Liver (tissue), 9 donors: ENCODE measurements around the gene EXOSC2. TPM values are rescaled to one million over a fixed set of nuclear protein-coding genes. Genes with fewer than 3 reads are reported as not detected.

Source experiments
- DNase-seq: peaks from one replicate; pipeline ENCODE4 v3.0.0-alpha.2; 2017; ENCODE audit warnings: low spot score
- H3K27ac ChIP-seq, 2 donors: one replicate each; pipeline ENCODE4 v1.7.0; 2013; ENCODE audit warnings: inconsistent platforms in 2 of 2, low read length in 2 of 2, control low read depth in 1 of 2, low read depth in 1 of 2, mild to moderate bottlenecking in 1 of 2
- H3K27me3 ChIP-seq, 4 donors: one replicate each; pipeline versions ENCODE4 v1.6.1 to v1.7.0; 2013; ENCODE audit warnings: low read length in 3 of 4, inconsistent platforms in 1 of 4, mild to moderate bottlenecking in 1 of 4, moderate library complexity in 1 of 4; ENCODE audit not compliant: control insufficient read depth in 4 of 4, insufficient read depth in 4 of 4
- H3K36me3 ChIP-seq, 4 donors: one replicate each; pipeline versions ENCODE4 v1.6.1 to v1.7.0; 2013; ENCODE audit warnings: low read length in 3 of 4, mild to moderate bottlenecking in 3 of 4, low read depth in 1 of 4, moderate library complexity in 1 of 4; ENCODE audit not compliant: control insufficient read depth in 4 of 4, insufficient read depth in 3 of 4
- H3K4me1 ChIP-seq, 4 donors: one replicate each; pipeline versions ENCODE4 v1.6.1 to v1.7.0; 2013; ENCODE audit warnings: low read length in 3 of 4, mild to moderate bottlenecking in 3 of 4, moderate library complexity in 1 of 4; ENCODE audit not compliant: control insufficient read depth in 4 of 4, insufficient read depth in 4 of 4
- H3K4me3 ChIP-seq, 3 donors: one replicate each; pipeline versions ENCODE4 v1.6.1 to v1.7.0; 2013; ENCODE audit warnings: low read length in 3 of 3, control low read depth in 1 of 3, low read depth in 1 of 3, mild to moderate bottlenecking in 1 of 3
- H3K9ac ChIP-seq, 2 donors: one replicate each; pipeline ENCODE4 v1.7.0; 2013; ENCODE audit warnings: low read length in 2 of 2, mild to moderate bottlenecking in 2 of 2, moderate library complexity in 2 of 2, control low read depth in 1 of 2, low read depth in 1 of 2
- H3K9me3 ChIP-seq, 4 donors: one replicate each; pipeline versions ENCODE4 v1.6.1 to v1.7.0; 2013; ENCODE audit warnings: low read length in 3 of 4; ENCODE audit not compliant: control insufficient read depth in 4 of 4
- CTCF ChIP-seq: fragments of 150-350 bp; IDR thresholded peaks from 2 replicates; pipeline ENCODE4 v1.5.1; 2017; ENCODE audit warnings: improper control_type of control experiment, low read depth, low read length; ENCODE audit not compliant: missing input control
- EGR1 ChIP-seq, 2 donors: IDR thresholded peaks; 2 replicates each; pipeline ENCODE4 v1.6.1; 2016 to 2018; ENCODE audit warnings: antibody characterized with exemption in 2 of 2, low read depth in 2 of 2
- FOXA2 ChIP-seq: IDR thresholded peaks from 2 replicates; pipeline ENCODE4 v1.6.1; 2016; ENCODE audit warnings: antibody characterized with exemption
- HNF4A ChIP-seq, 2 donors: conservative IDR thresholded peaks; 2 replicates each; pipeline ENCODE4 v1.6.1; 2016; ENCODE audit warnings: antibody characterized with exemption in 2 of 2, mild to moderate bottlenecking in 2 of 2
- HNF4G ChIP-seq: IDR thresholded peaks from 2 replicates; pipeline ENCODE4 v1.6.1; 2016; ENCODE audit warnings: antibody characterized with exemption
- JUND ChIP-seq, 2 donors: IDR thresholded peaks; 2 replicates each; pipeline ENCODE4 v1.6.1; 2016; ENCODE audit warnings: antibody characterized with exemption in 2 of 2
- NR2F2 ChIP-seq: IDR thresholded peaks from 2 replicates; pipeline ENCODE4 v1.6.1; 2016; ENCODE audit warnings: antibody characterized with exemption
- REST ChIP-seq: IDR thresholded peaks from 2 replicates; pipeline ENCODE4 v1.6.1; 2016; ENCODE audit warnings: antibody characterized with exemption, mild to moderate bottlenecking
- SP1 ChIP-seq: IDR thresholded peaks from 2 replicates; pipeline ENCODE4 v1.6.1; 2018; ENCODE audit warnings: antibody characterized with exemption, mild to moderate bottlenecking
- TAF1 ChIP-seq: conservative IDR thresholded peaks from 2 replicates; pipeline ENCODE4 v1.6.1; 2016; ENCODE audit warnings: antibody characterized with exemption, mild to moderate bottlenecking
- YY1 ChIP-seq: IDR thresholded peaks from 2 replicates; pipeline ENCODE4 v1.6.1; 2016; ENCODE audit warnings: antibody characterized with exemption, mild to moderate bottlenecking
- ZBTB33 ChIP-seq: IDR thresholded peaks from 2 replicates; pipeline ENCODE4 v1.6.1; 2016; ENCODE audit warnings: antibody characterized with exemption
- WGBS: extraction: QIAGEN DNeasy Blood & Tissue Kit; methylation state at CpG from one replicate; pipeline ENCODE4 v1.1.7; 2013; 5-methylcytosine and 5-hydroxymethylcytosine counted together
- polyA plus RNA-seq, 2 donors: library from polyadenylated mRNA; stranded (reverse) in 1 of 2; unstranded in 1 of 2; fragments of 200-250 nt in 1 of 2; fragments of >200 nt in 1 of 2; fragmentation: Nextera tagmentation in 1 of 2; extraction: Ambion mirVana in 1 of 2; gene quantifications; one replicate each; pipeline versions ENCODE4 v1.2.1 to v1.2.3, GENCODE V29; 2013 to 2015
- total RNA-seq, 2 donors: library from RNA; depleted of rRNA; stranded (reverse); fragments of >200 nt; gene quantifications; one replicate each; pipeline ENCODE4 v1.2.3, GENCODE V29; 2014
- donor health status: healthy.
- donor health status: healthy.
- donor health status: healthy.
- donor health status: healthy.
- donor health status: healthy.

The EXOSC2 gene
- total and polyA plus RNA-seq, 4 donors: 7.6 to 21.2 (median 13.1) TPM

- H3K9me3 ChIP-seq: peaks cover 0 to 6% (median under 1%) of the 10 kb centered on the region in 4 donors
- WGBS: 98% methylated on average over 2 of the region's 2 CpGs
- H3K4me3 ChIP-seq: no peak overlapping the region
- H3K4me1 ChIP-seq: peaks cover 0 to 14% (median 9%) of the 10 kb centered on the region in 4 donors
- no peak overlapping the region for H3K9ac ChIP-seq
- no peaks in the 10 kb centered on the region for H3K36me3 ChIP-seq
- no peak overlapping the region for H3K27ac ChIP-seq
- no peak for DNase-seq
- no peak for TF ChIP-seq CTCF
- no peak for TF ChIP-seq TAF1
- TF ChIP-seq HNF4A (conservative IDR thresholded peaks at IDR 0.05): no peak
- TF ChIP-seq NR2F2: no peak
- no peak for TF ChIP-seq EGR1 (IDR thresholded peaks at IDR 0.05; ENCODE audit: low read depth in 2 of 2)
- TF ChIP-seq SP1: no peak
- no peak for TF ChIP-seq REST
- H3K27me3 ChIP-seq: no peaks in the 10 kb centered on the region
Observed at GRCh38 chr9:130687615-130688014, 6.0 kb upstream of the EXOSC2 start.

GRCh38 chr9:130688072-130688471, 5.5 kb upstream of the EXOSC2 start:
- H3K36me3 ChIP-seq: no peaks in the 10 kb centered on the region
- H3K27me3 ChIP-seq: no peaks in the 10 kb centered on the region
- no peak for DNase-seq
- no peak overlapping the region for H3K9ac ChIP-seq
- peaks cover 0 to 6% (median under 1%) of the 10 kb centered on the region in 4 donors for H3K9me3 ChIP-seq
- H3K4me1 ChIP-seq: peaks cover 0 to 14% (median 9%) of the 10 kb centered on the region in 4 donors
- H3K4me3 ChIP-seq: no peak overlapping the region
- no peak overlapping the region for H3K27ac ChIP-seq
- 87% methylated on average over 5 of the region's 5 CpGs for WGBS
- TF ChIP-seq JUND (IDR thresholded peaks at IDR 0.05) (no peak), ZBTB33 (no peak), YY1 (no peak), CTCF (no peak), FOXA2 (no peak), HNF4G (no peak)
